Upper lobe of right lung (tissue), 1 donor: ENCODE results near the gene SSB. TPM values are rescaled to one million over a fixed set of nuclear protein-coding genes. Genes with fewer than 3 reads are reported as not detected.
"Not testable (repeated sequence)": the region's sequence is repeated elsewhere in the genome, so short reads cannot be mapped to it uniquely, and the experiment has no call there.

Source experiments
- ATAC-seq: fragments of 200-7000 bp; cut with Tn5 transposase; one replicate; pipeline ENCODE4 v1.9.1; 2020; ENCODE audit warnings: mild to moderate bottlenecking, moderate library complexity
- DNase-seq: peaks from one replicate; pipeline ENCODE4 v3.0.0-alpha.2; 2020
- H3K27ac ChIP-seq: fragments of 200-600 bp; one replicate; pipeline ENCODE4 v1.8.0; 2022
- H3K27me3 ChIP-seq: fragments of 200-600 bp; one replicate; pipeline ENCODE4 v1.8.0; 2022; ENCODE audit warnings: mild to moderate bottlenecking
- H3K36me3 ChIP-seq: fragments of 200-600 bp; one replicate; pipeline ENCODE4 v1.8.0; 2022
- H3K4me1 ChIP-seq: fragments of 200-600 bp; one replicate; pipeline ENCODE4 v1.8.0; 2022
- H3K4me3 ChIP-seq: fragments of 200-600 bp; one replicate; pipeline ENCODE4 v1.8.0; 2022; ENCODE audit warnings: mild to moderate bottlenecking
- H3K9me3 ChIP-seq: fragments of 200-600 bp; one replicate; pipeline ENCODE4 v1.8.0; 2022
- intact Hi-C: fragments of 100-400 bp; cut with DNase I; formaldehyde crosslinking; loops from one replicate; pipeline ENCODE4 v1.11.0; 2022
- total RNA-seq: library from RNA; stranded (reverse); fragmentation: NEBNext Ultra II Directional; extraction: Animal tissue kit (Norgen Biotek cat#: 25700); gene quantifications from one replicate; pipeline ENCODE4 v1.2.1, GENCODE V29; 2021
- TF ChIP-seq, protein P1 (sequence below): fragments of 200-600 bp; IDR thresholded peaks from one replicate; pipeline ENCODE4 v1.8.0; 2022; ENCODE audit warnings: antibody characterized with exemption
- donor health status: DM: no; HTN: yes; CAD: no; lungs with severe emphysema.

SSB gene
- total RNA-seq, 1 donor from 2014 or later = 70.7 TPM

- Histone ChIP-seq H3K27me3 (no peaks in the 10 kb centered on the region), H3K36me3 (no peaks in the 10 kb centered on the region), H3K9me3 (no peaks in the 10 kb centered on the region), H3K4me3 (peak overlapping the region; percentile 94), H3K4me1 (peaks cover 32% of the 10 kb centered on the region), H3K27ac (peak overlapping the region; percentile 84)
- TF ChIP-seq, protein P1, sequence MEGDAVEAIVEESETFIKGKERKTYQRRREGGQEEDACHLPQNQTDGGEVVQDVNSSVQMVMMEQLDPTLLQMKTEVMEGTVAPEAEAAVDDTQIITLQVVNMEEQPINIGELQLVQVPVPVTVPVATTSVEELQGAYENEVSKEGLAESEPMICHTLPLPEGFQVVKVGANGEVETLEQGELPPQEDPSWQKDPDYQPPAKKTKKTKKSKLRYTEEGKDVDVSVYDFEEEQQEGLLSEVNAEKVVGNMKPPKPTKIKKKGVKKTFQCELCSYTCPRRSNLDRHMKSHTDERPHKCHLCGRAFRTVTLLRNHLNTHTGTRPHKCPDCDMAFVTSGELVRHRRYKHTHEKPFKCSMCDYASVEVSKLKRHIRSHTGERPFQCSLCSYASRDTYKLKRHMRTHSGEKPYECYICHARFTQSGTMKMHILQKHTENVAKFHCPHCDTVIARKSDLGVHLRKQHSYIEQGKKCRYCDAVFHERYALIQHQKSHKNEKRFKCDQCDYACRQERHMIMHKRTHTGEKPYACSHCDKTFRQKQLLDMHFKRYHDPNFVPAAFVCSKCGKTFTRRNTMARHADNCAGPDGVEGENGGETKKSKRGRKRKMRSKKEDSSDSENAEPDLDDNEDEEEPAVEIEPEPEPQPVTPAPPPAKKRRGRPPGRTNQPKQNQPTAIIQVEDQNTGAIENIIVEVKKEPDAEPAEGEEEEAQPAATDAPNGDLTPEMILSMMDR = no peak
- ATAC-seq (peak; percentile 65), DNase-seq (no peak)
- intact Hi-C loops = no loop called here
Observed at GRCh38 chr2:169828141-169828811, 29.6 kb downstream of the SSB start.

GRCh38 chr2:169834401-169834800 is 35.7 kb downstream of the SSB start:
- Histone ChIP-seq H3K4me3 (no peak overlapping the region), H3K27me3 (no peaks in the 10 kb centered on the region), H3K36me3 (no peaks in the 10 kb centered on the region), H3K9me3 (no peaks in the 10 kb centered on the region), H3K4me1 (peaks cover 19% of the 10 kb centered on the region), H3K27ac (no peak overlapping the region)
- TF ChIP-seq, protein P1 = no peak
- DNase-seq = no peak
- intact Hi-C loops = no loop called here
- ATAC-seq = no peak

- no peaks in the 10 kb centered on the region for H3K27me3 ChIP-seq
- no peak overlapping the region for H3K4me3 ChIP-seq
- H3K36me3 ChIP-seq = peaks cover 7% of the 10 kb centered on the region
- no peaks in the 10 kb centered on the region for H3K9me3 ChIP-seq
- TF ChIP-seq, protein P1 = no peak
- H3K4me1 ChIP-seq = peaks cover 22% of the 10 kb centered on the region
- DNase-seq (no peak), ATAC-seq (no peak)
- intact Hi-C loops = no loop called here
- H3K27ac ChIP-seq = no peak overlapping the region
Observed at GRCh38 chr2:169838743-169839489, 40.2 kb downstream of the SSB start.

GRCh38 chr2:169839954-169840746 is 41.5 kb downstream of the SSB start:
- Histone ChIP-seq H3K4me3 (no peak overlapping the region), H3K27me3 (no peaks in the 10 kb centered on the region), H3K4me1 (peaks cover 22% of the 10 kb centered on the region), H3K9me3 (no peaks in the 10 kb centered on the region), H3K27ac (no peak overlapping the region), H3K36me3 (peaks cover 7% of the 10 kb centered on the region)
- TF ChIP-seq, protein P1 = no peak
- intact Hi-C loops = no loop called here
- DNase-seq = no peak
- peak; percentile 37 for ATAC-seq

DNA sequence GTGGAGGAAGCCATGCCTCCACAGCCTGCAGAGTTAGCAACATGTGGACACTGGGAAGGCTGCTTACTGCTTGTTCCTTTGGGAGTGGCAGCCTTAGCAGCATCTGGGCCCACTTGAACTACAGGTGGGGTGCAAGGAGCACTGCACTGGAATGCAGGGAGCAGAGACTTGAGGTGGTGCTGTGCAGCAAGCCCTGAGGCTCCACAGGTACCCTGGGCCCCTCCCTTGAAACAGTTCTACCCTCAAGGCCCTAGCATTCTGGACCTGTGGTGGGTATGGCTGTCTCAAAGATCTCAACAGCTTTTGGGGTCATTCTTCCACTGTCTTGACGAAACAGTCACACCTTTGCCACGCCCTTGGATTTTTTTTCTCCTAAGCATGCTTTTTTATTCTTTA is 42.1 kb downstream of the SSB start:
- DNase-seq = no peak
- H3K36me3 ChIP-seq = peaks cover 7% of the 10 kb centered on the region
- no peaks in the 10 kb centered on the region for H3K9me3 ChIP-seq
- peak; percentile 30 for ATAC-seq
- TF ChIP-seq, protein P1 = no peak
- H3K27ac ChIP-seq = no peak overlapping the region
- peaks cover 22% of the 10 kb centered on the region for H3K4me1 ChIP-seq
- H3K27me3 ChIP-seq = no peaks in the 10 kb centered on the region
- no peak overlapping the region for H3K4me3 ChIP-seq
- intact Hi-C loops = no loop called here

GRCh38 chr2:169841625-169842024 is 43.0 kb downstream of the SSB start:
- H3K4me3 ChIP-seq, intact Hi-C loops, H3K36me3 ChIP-seq, DNase-seq, H3K27me3 ChIP-seq, H3K27ac ChIP-seq, H3K9me3 ChIP-seq, ATAC-seq: not testable (repeated sequence)
- H3K4me1 ChIP-seq = peaks cover 22% of the 10 kb centered on the region
